Neutrophil (primary cell): Measurements from ENCODE around the gene USP10.

Experiments
- H3K27ac ChIP-seq: fragments of 200-600 bp; sonication (generic); 2 replicates; pipeline ENCODE4 v1.5.1; 2016; ENCODE audit warnings: mild to moderate bottlenecking, moderate library complexity
- H3K27me3 ChIP-seq: fragments of 200-600 bp; sonication (generic); 2 replicates; pipeline ENCODE4 v1.6.0; 2016; ENCODE audit warnings: mild to moderate bottlenecking
- H3K36me3 ChIP-seq: fragments of 200-600 bp; sonication (generic); 2 replicates; pipeline ENCODE4 v1.5.1; 2017
- H3K4me1 ChIP-seq, 2 experiments: fragments of 200-600 bp in 1 of 2; sonication (generic) in 1 of 2; 1 replicate in 1 of 2; 2 replicates in 1 of 2; pipeline versions ENCODE4 v1.5.1 to v1.6.1; 2013 to 2016; ENCODE audit warnings: low read depth in 1 of 2, low read length in 1 of 2, mild to moderate bottlenecking in 1 of 2, moderate library complexity in 1 of 2; ENCODE audit not compliant: control insufficient read depth in 1 of 2, insufficient read depth in 1 of 2
- H3K4me3 ChIP-seq, 2 experiments: fragments of 200-600 bp in 1 of 2; sonication (generic) in 1 of 2; 1 replicate in 1 of 2; 2 replicates in 1 of 2; pipeline ENCODE4 v1.5.1; 2013 to 2016; ENCODE audit warnings: low read depth in 1 of 2, low read length in 1 of 2, mild to moderate bottlenecking in 1 of 2, moderate library complexity in 1 of 2
- H3K9me3 ChIP-seq: fragments of 200-600 bp; sonication (generic); 2 replicates; pipeline ENCODE4 v1.5.1; 2016
- CTCF ChIP-seq: fragments of 200-600 bp; sonication (generic); IDR thresholded peaks from 2 replicates; pipeline ENCODE4 v1.5.1; 2016; ENCODE audit warnings: antibody characterized with exemption

USP10 gene

DNA sequence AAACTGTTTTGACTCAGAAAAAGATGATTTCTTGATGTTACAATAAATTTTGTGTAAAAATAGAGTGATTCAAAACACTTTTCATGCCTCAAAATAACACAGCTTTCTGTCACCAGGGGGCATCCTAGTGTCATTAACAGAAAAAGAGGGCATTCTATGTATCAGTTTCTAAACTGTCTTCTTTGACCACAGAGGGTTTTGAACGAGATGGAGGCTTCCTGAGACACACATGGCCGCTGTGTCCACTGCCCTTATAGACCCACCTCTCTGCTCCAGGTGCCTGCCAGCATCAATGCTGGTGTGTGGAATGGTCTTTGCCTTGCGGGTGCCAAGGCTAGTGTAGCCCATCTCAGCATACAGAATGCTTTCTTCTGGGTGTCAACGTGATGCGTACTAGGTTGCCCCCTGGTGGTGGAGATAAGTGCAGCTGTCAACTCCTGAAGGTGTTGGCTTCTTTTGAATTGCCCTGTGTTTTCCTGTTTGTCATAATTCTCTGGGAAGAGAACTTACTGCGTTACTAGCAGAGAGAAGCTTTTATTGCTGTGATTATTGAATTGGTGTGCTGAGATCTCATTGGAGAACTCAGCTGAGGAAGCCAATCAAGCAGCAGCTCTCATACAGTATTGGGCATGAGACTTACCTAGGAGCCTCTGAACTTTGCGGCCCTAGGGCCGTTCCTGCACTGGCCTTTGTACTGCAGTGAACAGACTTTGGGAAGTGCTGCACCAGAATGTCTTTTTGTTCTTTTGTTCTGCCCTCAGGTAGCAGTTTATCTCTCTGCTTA is 38.6 kb downstream of the USP10 start:
- no peaks in the 10 kb centered on the region for H3K27me3 ChIP-seq
- peak; percentile 84 for TF ChIP-seq CTCF
- peak overlapping the region; percentile 36 for H3K27ac ChIP-seq
- H3K9me3 ChIP-seq: no peaks in the 10 kb centered on the region
- H3K4me3 ChIP-seq: no peak overlapping the region
- H3K4me1 ChIP-seq: peaks cover 27 to 35% of the 10 kb centered on the region in 2 experiments
- H3K36me3 ChIP-seq: no peaks in the 10 kb centered on the region

DNA sequence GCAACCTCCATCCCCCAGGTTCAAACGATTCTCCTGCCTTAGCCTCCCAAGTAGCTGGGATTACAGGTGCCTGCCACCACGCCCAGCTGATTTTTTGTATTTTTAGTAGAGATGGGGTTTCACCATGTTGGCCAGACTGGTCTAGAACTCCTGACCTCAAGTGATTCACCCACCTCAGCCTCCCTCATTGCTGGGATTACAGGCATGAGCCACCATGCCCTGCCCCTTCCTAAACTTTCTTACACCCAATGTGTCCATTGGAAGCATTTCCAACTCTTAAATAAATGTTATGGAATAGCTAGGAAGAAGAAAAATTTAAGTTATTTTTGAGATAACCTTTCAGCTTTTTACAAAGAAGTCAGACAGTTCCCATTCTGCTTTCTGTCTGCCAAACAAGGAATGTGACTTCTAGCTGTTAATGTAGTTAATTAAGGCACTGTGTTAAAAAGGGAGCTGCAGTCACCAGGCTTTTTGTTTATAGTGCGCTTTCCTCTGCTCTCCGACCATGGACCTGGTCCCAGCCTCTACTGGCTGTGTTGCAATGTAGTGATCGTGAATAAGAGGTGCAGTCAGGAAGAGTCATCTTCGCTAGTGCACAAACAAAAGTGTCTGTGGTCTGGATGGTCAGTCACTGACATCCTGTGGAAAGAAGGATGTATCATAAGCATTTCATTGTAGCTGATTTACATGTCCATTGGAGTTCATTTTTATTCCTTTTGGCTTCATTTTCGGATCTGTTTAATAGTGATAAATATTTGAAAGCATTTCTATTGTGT is 39.7 kb downstream of the USP10 start:
- Histone ChIP-seq H3K4me3 (no peak overlapping the region), H3K4me1 (peaks cover 31 to 35% of the 10 kb centered on the region in 2 experiments), H3K27ac (no peak overlapping the region), H3K27me3 (no peaks in the 10 kb centered on the region), H3K9me3 (no peaks in the 10 kb centered on the region), H3K36me3 (no peaks in the 10 kb centered on the region)
- TF ChIP-seq CTCF: no peak

DNA sequence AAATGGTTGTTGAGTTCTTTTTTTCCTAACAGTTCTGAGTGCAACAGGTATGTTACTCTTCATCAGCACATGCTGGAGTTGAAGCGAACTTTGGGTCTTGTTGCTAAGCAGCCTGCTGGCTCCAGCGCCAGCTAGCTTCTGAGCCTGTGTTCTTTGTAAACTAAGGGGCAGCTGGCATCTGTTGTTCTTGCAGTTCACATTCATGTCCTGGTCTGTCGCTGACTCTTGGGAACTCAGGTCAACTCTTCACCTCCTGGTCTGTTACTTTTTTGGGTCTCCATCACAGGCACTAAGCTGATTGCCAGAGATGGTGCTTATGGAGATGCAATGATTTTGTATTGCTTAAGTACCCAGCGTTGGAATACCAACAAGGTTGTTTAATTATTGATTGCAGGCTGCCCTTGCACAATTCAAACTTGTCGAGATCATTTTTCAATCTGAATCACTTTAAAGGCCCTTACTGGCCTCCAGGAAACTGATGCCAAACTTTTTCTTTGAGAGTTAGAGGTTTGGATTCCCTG is 40.9 kb downstream of the USP10 start:
- no peaks in the 10 kb centered on the region for H3K9me3 ChIP-seq
- no peaks in the 10 kb centered on the region for H3K36me3 ChIP-seq
- no peak overlapping the region for H3K4me3 ChIP-seq
- no peak for TF ChIP-seq CTCF
- no peak overlapping the region for H3K27ac ChIP-seq
- H3K27me3 ChIP-seq: no peaks in the 10 kb centered on the region
- H3K4me1 ChIP-seq: peaks cover 33 to 35% of the 10 kb centered on the region in 2 experiments

DNA sequence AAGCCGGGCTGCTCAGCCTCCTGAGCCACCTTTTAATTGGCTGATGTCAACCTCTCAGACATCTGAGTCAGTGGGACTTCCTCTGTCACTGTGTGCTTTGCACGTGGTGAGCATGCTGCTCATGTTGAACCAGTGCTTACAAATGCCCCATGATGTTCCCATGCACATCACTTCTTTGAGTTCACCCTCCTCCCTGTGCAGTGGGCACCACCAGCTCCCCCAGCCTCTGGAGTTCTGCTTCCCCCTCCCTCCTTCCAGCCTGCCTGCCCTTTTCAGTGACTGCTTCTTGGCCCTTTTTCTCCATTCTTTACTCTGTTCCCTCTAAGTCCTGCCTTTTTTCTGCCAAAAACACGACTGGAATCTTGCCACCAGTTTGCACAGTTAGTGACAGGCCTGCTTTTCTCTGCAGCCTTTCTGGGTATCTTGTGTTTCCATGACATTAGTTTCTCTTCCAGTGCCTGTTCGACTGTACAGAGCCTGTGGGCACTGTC is 41.6 kb downstream of the USP10 start:
- H3K4me1 ChIP-seq: peaks cover 38 to 40% of the 10 kb centered on the region in 2 experiments
- H3K27me3 ChIP-seq: no peaks in the 10 kb centered on the region
- H3K27ac ChIP-seq: no peak overlapping the region

More for the DNA sequence above, 41.6 kb downstream of the USP10 start:
- H3K9me3 ChIP-seq: no peaks in the 10 kb centered on the region
- no peaks in the 10 kb centered on the region for H3K36me3 ChIP-seq
- TF ChIP-seq CTCF: no peak
- H3K4me3 ChIP-seq: no peak overlapping the region
